Stimulated activated naive CD8-positive, alpha-beta T cell treated with anti-CD3 and anti-CD28 coated beads, Interleukin-15, Interleukin-2, amounts not matched to agents 100 U/mL and 50 U/mL, for 24 hours (primary cell): ENCODE measurements around the gene TMEM217.
A peak's percentile ranks its signal among the peaks of the same experiment; 100 is the strongest.

ENCODE experiments used
- ATAC-seq: fragments of 150-1000 bp; cut with Tn5 transposase; one replicate; pipeline ENCODE4 v1.10.0; 2021
- DNase-seq: peaks from one replicate; pipeline ENCODE4 v3.0.0; 2021

Gene TMEM217

DNA sequence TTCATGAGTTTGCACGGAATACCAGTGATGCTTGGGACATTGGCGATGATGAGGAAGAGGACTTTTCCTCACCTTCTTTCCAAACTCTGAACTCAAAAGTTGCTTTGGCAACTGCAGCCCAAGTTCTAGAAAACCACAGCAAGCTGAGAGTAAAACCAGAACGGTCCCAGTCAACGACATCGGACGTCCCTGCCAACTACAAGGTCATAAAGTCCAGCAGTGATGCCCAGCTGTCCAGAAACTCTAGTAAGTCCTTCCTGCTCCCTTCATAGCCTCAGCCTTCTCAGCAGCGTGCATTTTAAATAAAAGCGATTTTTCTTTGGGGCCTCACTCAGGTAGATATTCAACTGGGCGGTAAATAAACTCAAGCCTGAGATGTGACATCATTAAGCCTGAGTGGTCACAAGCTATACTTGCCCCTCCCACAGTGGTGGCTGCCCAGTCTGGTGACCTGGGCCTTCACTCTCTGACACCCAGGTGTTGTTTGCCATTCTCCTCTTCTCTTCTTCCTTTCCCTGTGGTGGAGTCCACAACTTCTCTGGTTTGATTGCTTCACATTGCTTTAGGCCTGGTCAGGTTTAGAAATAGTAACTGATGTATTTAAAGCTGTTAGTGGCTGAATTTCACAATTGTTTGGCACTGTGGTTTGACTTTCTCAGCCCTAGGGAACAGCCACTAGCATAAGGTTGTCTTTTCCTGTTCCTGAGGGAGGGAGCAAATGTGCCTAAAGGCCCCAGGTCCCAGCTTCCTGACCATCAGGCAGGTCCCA is 21.6 kb upstream of the TMEM217 start:
- DNase-seq = no peak
- no peak for ATAC-seq

GRCh38 chr6:37277001-37277409 is 19.1 kb upstream of the TMEM217 start:
- peak; percentile 57 for ATAC-seq
- no peak for DNase-seq

- DNase-seq (no peak), ATAC-seq (no peak)
Observed at GRCh38 chr6:37275350-37275749, 17.4 kb upstream of the TMEM217 start.

GRCh38 chr6:37273690-37274089 is 15.7 kb upstream of the TMEM217 start:
- no peak for DNase-seq
- ATAC-seq = no peak

GRCh38 chr6:37272834-37273566 is 15.1 kb upstream of the TMEM217 start:
- DNase-seq (no peak), ATAC-seq (peak; percentile 19)

GRCh38 chr6:37269105-37269504 is 11.2 kb upstream of the TMEM217 start:
- DNase-seq (no peak), ATAC-seq (no peak)

GRCh38 chr6:37265860-37266259 is 7.9 kb upstream of the TMEM217 start:
- no peak for DNase-seq
- ATAC-seq = no peak

- no peak for DNase-seq
- ATAC-seq = no peak
Observed at GRCh38 chr6:37265001-37265400, 7.1 kb upstream of the TMEM217 start.

- no peak for ATAC-seq
- DNase-seq = no peak
Observed at GRCh38 chr6:37262446-37263026, 4.6 kb upstream of the TMEM217 start.

DNA sequence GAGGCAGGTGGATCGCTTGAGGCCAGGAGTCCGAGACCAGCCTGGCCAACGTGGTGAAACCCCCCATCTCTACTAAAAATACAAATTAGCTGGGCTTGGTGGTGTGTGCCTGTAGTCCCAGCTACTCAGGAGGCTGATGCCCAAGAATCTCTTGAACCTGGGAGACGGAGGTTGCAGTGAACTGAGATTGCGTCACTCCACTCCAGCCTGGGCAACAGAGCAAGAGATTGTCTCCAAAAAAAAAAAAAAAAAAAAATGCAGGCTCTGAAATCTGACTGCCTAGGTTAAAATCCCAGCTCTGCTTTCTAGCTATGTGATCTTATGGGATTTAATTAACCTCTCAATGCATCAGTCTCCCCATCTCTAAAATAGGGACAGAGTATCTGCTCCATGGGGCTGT is 3.3 kb upstream of the TMEM217 start:
- ATAC-seq (no peak), DNase-seq (no peak)

DNA sequence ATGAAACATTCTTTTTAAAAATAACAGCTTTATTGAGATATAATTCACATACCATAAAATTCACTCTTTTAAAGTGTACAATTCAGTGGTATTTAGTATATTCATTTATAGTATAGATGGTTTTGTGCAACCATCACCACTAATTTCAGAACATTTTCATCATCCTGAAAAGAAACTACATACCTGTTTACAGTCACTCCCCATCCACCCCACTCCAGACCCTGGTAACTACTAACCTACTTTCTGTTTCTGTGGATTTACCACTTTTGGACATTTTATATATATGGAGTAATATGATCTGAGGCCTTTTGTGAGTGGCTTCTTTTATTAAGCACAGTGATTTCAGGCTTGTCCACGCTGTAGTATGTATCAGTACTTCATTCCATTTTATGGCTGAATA is 2.5 kb upstream of the TMEM217 start:
- DNase-seq (no peak), ATAC-seq (no peak)

DNA sequence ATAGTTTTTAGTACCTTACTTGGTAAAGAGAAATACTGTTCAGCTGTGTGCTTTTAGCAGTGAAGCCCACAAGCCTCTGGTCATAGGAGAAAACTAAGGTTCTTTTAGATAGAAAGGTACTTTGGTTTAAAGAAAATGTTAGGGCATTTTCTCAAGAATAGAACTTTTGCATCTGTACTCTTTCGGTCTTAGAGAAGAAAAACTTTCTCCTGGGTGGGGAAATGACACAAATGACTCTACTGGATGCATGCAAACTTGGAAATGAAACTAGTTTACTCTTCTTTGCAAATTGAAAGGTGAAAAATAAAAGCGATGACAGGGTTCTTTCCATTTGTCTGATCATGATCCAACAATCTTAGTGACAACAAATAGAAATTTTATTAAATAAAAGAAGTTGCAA is 2.1 kb upstream of the TMEM217 start:
- DNase-seq = no peak
- no peak for ATAC-seq

DNA sequence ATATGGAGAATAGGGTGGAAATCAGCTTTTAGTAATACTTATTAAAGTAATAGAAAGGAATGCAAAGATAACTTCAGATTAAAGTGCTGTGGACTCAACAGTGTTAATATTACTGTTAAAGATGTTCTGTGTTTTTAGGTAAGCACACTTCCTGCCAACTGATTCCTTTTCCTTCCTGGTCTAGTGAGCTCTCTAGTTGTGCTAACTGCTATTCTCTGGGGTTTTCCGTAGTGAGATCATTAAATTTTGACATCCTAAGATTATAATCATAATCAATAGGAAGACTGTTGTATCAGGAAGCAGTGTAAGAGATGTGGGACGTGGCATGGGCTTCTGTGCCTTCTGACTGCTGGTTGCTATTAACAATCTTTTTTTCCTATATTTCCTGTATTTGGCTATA is 1.2 kb upstream of the TMEM217 start:
- DNase-seq (no peak), ATAC-seq (no peak)

DNA sequence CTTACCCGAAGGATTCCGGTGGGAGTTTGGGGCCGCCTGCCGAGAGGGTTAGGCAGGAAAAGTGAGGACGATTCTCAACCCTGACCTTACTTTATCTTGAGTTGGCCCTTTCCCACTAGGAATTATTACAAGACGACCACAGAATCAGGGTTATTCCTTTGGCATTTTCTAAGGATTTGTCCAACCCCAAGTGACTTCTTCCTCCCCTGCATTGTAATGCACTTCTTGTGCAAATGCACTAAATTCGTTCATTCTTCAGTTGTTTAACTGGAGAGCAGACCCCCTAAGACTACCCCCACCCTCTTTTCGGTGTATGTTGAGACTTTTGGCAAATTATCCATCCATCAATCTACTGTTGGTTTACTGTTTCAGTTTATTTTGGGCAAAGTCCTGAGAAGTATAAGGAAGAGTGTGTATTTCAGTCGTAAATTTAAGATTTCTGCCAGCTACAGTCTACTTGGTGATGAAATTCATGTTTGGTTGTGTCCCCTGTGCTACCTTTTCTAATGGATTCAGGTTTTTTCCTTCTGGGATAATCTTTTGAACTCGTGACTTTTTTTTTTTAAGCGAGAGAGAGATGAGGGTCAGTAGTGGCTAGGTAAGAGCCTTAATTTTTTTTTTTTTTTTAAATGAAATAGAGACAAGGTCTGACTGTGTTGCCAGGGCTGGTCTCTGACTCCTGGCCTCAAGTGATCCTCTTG is 611 bp upstream of the TMEM217 start:
- ATAC-seq (no peak), DNase-seq (no peak)

DNA sequence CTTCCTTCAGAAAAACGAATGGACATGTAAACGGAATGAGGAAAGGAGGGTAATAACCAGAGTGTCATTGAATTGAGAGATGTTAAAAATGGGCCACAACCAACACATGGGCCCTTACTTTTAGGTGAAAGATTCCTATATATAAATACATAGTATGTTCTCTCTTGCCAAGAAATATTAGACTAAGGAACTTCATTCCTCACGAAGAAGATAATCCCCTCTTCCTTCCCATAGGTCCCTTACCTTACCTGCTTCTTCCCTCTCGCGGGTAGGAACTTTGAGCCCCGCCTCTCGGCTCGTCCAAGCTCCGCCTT is 667 bp downstream of the TMEM217 start:
- no peak for DNase-seq

DNA sequence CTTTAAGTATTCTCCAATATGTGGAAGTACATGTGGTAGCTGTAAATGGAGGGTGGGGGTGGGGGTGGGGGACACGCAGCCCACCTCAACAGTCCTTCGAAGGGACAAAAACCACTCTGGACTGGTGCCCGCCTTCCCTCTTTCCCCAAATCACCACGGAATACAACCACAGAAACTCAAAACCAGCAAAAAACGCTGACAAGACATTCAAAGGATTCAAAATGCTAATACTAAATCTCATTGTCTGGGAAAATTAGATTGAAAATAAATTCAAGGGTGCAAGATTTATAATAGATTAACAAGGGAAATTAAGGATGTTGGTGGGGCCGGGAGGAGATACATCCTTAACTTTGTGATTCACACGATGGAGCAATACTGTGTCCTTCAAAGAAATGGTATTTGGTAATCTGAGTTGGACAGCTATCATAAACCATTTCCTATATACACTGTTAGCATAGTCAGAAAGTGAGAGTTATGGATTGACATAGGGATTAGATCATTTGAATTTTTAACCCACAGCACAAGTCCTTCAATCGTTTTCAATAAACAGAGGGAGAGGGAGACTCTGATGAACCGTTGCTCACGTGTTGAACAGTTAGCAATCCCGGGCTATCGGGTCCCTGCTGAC is 1.1 kb downstream of the TMEM217 start:
- DNase-seq (no peak), ATAC-seq (no peak)

More for the DNA sequence above, 667 bp downstream of the TMEM217 start:
- ATAC-seq = no peak

DNA sequence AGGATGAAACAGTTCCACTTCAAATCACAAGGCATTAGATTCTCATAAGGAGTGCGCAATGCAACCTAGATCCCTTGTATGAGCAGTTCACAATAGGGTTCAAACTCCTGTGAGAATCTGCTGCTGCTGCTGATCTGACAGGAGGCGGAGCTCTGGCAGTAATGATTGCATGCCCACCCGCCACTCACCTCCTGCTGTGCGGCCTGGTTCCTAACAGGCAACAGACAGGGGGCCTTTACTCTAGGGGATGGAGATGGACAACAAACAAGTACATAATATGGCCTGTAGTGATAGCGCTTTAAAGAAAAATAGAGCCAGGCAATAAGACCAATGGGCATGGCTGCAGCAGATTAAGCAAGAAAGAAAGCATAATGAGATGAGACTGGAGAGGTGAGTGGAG is 3.1 kb downstream of the TMEM217 start:
- DNase-seq (no peak), ATAC-seq (no peak)

GRCh38 chr6:37253486-37254007 is 4.4 kb downstream of the TMEM217 start:
- DNase-seq (no peak), ATAC-seq (no peak)

GRCh38 chr6:37251211-37251780 is 6.6 kb downstream of the TMEM217 start:
- DNase-seq = no peak
- ATAC-seq = no peak

- DNase-seq (no peak), ATAC-seq (no peak)
Observed at GRCh38 chr6:37244430-37245310, 13.3 kb downstream of the TMEM217 start.

DNA sequence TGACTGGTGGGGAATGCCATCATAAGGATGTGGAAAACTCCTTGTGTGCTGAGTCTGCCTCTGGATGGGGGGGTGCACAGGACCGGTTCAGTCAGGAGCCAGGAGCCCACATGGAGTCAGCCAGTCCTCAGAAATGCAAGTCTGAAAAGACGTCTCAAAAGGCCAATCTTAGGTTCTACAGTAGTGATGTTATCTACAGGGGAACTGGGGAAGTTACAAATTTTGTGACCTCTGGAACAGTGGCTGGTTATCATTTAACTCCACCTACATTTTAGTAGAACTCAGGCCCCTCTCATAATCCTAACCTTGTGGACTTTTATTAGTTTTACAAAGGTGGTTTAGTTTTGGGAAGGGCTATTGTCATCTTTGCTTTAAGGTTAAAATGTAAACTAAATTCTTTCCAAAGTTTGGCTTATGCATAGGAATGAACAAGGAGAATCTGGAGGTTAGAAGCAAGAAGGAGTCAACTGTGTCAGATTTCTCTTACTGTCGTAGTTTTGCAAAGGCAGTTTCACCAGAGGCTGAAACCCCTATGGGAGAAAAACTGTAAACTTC is 14.1 kb downstream of the TMEM217 start:
- DNase-seq (no peak), ATAC-seq (no peak)
